ENCODE measurements around the gene PLXNA1.

PLXNA1 gene

DNA sequence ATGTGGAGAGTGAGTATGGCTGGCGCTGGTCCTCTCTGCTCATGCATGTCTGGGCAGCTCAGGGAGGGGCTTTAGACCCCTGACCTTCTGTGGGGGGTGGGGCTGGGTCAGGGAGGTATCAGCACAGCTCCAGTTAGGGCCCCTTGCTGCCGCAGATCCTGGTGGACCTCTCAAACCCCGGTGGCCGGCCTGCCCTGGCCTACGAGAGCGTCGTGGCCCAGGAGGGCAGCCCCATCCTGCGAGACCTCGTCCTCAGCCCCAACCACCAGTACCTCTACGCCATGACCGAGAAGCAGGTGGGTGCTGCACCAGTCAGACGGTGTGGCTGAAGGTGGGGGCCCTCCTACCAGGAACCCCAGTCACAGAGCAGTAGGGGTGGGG, 20.2 kb downstream of the PLXNA1 start:
- no peak for DNase-seq

DNA sequence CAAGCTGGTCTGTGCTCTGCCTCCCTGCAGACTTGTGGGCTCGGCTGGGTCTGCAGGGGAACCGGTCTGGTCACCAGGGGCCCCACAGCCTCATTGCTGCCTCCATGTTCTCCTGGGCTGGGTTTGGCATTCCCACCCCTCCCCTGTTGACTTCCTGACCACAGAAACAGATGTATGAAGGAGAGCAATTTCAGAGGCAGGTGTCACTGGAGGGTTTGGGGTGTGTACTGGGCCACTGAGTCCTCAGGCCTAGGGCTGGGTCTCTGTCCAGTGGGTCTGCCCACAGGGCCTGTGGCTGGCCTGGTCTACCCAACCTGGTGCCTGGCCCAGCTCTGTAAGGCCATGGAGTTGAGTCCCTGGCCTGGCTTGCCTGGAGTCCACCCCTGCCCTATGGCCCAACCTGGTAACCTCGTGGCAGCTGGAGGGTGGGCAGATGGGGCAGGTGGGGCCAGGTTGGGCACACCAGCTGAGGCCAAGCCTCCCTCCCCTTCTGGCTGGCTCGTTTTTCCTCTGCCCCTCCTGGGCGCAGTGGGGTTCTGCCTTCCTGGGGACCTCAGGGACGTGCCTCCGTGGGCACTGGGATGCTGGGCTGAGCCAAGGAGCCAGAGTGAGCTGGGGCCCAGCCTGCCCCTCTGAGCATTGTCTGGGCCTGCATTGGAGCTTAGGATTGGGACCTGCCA, 20.8 kb downstream of the PLXNA1 start:
- DNase-seq, result no peak

DNA sequence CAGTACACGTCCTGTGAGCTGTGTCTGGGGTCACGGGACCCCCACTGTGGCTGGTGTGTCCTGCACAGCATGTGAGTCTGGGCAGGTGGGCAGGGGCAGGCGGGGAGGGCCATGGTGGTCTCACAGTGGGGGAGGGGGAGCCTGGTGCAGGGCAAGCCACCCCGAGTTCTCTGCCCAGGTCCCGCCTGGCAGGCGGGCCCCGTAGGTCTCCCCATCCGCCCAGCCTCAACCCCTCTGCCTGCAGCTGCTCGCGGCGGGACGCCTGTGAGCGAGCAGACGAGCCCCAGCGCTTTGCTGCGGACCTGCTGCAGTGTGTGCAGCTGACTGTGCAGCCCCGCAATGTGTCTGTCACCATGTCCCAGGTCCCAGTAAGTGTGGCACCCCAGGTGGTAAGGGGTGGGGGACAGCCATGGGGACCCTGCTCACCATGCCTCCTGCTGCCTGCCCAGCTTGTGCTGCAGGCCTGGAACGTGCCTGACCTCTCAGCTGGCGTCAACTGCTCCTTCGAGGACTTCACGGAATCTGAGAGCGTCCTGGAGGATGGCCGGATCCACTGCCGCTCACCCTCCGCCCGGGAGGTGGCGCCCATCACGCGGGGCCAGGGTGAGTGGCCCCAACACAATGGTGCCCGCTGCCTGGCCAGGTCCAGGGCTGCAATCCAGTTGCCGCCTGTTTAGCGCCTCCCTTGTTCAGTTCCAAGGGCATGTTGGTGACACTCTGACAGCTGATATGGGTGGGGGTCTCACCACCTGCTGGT, 21.9 kb downstream of the PLXNA1 start:
- no peak for DNase-seq

DNA sequence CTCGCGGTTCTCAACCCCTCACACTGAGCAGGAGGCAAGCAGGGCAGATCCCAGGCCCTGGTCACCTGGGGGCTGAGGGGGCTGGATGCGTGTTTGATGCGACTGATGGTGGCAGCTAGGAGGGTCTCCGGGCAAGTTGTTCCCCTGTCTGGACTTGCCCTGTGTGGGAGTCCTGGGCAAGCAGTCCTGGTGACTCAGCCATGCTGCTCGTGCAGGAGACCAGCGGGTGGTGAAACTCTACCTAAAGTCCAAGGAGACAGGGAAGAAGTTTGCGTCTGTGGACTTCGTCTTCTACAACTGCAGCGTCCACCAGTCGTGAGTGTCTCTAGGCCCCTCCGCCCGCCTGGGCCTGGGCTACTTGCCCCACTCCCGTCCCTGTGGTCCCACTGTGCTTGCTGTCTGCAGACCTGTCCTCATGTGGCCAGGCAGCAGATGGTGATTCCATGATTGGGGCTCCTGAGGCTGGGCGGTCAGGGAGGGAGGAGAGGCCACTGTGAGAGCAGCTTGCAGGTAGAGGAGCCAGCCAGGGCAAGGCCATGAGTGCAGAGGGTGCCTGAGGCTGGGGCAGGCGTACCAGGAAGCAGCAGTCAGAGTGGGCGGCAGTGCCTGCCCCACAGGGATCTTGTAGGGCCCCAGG, 23.1 kb downstream of the PLXNA1 start:
- no peak for DNase-seq

DNA sequence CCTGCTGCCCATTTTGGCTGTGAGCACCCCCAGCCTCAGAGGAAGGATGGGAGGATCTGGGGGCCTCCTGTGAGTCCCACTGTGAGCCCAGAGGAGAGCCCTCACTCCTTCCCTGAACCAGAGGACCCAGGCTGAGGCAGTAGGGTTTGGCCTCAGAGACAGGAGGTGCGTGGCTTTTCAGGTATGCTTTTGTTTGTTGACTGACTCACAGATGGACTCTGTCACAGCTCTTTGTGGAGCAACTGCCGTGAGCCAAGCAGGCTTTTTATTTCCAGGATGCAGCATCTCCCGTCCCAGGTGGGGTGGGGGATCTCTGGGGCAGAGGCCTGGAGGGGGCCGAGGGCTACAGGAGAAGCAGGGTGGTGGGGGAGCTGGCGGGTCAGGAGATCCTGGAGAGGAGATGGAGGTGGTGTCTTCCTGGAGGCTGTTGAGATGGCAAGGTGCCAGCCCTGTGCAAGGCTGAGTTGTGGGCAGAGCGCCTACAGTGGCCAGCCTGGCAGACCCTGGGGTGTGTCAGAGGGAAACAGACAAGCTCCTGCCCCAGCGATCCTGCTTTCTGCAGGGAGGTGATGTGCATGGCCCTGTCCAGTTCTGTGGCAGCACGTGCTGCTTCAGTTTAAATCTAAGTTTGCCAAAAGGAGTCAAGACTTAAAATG, 24.0 kb downstream of the PLXNA1 start:
- DNase-seq, result no peak

DNA sequence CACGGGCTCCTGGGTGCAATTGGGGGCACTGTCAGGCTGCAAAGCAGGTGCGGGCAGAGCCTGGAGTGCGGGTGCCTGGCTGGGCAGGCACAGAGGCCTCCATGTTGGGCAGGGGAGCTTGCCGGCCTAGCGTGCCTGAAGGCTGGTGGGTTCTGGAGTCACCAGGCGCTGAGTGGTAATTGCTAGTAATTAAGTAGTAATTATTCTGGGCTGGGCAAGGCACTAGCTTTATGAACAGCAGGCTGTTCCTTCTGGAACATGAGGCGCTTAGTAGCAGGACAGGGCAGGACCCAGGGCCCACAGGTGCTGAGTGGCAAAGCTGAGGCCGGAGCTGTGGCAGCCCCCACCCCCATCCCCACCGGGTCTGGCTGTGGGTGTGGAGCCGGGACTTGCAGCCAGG, 25.3 kb downstream of the PLXNA1 start:
- no peak for DNase-seq

DNA sequence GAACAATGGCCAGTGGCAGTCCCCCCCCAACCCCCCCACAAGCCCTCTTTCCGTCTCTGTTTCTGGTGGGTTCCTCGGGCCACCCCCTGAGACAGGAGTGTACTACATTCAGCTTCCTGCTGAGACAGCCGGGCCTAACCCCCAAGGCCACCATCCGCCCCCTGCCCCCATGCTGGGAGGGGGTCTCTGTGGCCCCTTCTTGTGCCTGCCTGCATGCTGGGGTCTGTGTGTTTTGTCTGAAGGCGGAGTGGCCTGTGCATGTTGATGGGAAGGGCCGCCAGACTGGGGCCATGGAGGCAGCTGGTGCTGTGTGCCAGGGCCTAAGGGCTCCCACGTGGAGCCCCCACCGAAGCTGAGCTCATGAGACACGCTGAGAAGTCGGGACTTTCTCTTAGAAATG, 26.6 kb downstream of the PLXNA1 start:
- no peak for DNase-seq

DNA sequence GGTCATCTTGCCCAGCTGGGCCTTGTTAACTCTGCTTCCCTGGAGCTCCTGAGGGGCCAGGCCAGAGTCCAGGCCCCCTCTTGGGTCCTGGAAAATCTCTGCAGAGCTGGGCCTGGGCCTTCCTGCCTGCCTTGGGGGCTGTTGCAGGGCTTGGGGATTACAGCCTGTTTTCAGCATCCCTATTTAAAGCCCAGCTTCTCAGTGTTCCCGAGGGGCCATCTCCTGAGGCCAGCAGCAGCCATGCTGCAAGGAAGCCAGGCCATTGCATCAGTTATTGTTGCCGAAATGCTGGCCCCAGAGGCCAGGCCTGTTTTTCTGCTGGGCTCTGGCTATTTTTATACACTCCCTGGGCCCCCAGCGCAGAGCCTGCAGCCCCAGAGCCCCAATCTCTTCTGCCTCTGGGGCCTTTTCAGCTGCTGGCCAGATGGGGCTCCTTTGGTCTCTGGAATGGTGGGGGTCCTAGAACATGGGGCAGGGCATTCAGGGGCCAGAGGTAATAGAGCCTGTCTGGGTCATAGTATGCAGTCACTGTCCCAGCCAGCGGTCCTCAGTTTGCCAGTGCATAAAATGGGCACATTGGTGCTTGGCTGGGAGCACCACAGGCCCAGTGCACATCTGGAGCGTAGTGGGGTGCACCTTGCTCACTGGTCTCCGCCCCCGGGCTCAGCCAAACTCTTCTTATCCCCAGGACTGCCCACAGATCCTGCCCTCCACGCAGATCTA, 28.5 kb downstream of the PLXNA1 start:
- DNase-seq, result no peak

DNA sequence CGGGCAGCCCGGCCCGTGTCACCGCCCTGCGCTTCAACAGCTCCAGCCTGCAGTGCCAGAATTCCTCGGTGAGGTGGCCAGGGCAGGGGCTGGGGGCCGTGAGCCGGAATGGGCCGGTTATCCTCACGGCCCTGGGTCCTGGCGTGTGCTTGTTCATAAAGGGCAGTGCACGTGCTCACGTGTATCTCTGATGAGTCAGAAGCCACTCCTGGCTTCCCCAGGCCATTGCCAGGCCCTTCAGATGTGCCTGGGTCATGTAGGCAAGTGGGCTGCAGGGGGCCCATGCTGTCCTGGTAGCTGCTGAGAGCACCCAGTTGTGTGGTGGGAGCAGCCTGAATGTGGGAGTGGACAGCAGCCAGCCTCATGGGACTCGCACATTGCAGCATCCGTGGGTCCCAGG, 29.2 kb downstream of the PLXNA1 start:
- DNase-seq, result no peak

DNA sequence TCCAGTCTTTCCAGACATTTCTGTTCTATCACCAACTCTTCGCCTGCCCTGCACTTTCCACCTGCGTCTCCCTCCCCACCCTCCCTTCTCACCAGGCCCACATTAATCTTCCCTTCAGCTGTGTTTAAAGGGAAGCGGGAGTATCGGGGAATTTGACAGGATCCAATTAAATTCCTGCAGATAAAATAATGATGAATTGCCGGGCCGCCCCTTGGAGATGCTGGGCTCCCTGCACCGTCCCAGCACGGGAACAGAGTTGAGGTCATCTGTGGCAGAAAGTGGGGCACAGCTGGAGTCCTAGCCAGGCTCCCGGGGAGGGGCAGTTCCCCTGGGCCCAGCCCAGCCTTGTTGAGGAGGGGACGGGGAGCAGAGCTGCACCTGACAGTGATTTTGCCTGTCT, 30.3 kb downstream of the PLXNA1 start:
- no peak for DNase-seq

DNA sequence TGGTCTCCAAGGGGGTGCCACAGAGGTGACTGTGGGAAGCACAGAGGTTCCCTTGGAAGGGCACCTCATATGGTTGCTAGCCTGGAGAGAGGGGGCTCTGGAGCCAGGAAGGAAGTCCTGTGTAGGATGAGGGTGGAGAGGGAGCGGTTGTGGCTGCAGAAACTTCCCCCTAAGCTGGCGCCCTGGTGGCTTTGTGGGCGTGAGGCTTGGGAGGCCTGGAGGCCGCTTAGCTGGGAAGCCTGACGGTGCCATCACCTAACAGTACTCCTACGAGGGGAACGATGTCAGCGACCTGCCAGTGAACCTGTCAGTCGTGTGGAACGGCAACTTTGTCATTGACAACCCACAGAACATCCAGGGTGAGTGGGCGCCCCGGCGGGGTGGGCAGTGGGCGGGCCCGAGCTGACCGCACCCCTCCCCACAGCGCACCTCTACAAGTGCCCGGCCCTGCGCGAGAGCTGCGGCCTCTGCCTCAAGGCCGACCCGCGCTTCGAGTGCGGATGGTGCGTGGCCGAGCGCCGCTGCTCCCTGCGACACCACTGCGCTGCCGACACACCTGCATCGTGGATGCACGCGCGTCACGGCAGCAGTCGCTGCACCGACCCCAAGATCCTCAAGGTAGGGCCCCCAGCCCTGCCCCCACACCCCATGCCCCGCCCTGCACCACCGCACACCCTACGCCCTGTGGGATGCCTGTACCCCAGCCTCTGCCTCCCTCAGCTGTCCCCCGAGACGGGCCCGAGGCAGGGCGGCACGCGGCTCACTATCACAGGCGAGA, 31.0 kb downstream of the PLXNA1 start:
- no peak for DNase-seq

DNA sequence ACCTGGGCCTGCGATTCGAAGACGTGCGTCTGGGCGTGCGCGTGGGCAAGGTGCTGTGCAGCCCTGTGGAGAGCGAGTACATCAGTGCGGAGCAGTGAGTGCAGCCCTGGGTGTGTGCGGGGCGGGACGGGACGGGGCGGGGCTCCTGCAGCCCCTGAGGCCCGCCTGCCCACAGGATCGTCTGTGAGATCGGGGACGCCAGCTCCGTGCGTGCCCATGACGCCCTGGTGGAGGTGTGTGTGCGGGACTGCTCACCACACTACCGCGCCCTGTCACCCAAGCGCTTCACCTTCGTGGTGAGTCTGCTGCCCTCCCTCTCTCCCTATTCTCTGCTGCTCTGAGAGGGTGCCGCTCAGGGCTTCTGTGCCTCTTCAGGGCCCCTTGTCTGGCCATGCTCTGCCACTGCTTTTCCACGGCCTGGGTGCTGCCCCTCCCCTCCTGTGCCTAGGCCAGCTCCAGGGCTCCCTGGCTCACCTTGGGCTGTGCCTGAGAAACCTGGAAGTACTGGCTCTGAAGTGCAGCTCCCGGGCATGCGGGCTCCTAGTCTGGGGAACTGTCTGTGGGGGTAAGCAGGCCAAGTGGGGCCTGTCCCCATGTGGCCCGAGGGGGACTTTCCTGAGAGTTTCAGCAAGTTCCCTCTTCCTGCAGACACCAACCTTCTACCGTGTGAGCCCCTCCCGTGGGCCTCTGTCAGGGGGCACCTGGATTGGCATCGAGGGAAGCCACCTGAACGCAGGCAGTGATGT, 31.8 kb downstream of the PLXNA1 start:
- no peak for DNase-seq

DNA sequence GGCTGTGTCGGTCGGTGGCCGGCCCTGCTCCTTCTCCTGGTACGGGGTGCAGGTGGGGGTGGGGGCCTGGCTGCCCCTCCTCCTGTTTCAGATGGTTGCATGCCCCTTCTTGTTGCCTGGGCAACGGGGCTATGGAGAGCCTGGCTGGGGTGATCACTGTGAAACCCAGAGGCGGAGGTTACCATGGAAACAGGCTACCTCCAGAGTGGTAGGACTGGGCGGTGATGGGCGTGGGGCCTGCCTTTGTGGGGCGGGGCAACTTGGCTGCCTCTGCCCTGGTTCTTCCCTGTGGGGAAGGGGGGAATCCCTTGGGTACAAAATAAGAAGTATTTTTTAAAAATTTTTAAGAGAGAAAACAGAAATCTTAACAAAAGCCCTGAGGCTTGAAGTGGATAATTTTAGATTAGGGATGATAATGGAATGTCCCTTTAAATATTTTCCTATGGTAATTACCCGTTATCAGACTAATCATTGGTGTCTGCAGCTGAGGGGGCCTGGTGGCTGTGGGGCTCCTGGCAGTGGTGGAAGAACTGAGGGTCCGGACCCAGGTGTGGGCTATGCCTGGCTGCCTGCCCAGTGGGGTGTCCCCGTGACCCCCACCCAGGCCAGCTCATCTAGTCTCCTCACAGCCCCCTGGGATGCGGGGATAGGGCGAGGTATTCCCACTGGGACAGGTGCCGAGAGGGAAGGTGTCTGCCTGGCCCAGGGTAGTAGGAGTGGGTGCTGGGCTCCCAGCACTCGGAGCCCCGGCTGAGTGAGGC, 32.5 kb downstream of the PLXNA1 start:
- peak; percentile 18 for DNase-seq

DNA sequence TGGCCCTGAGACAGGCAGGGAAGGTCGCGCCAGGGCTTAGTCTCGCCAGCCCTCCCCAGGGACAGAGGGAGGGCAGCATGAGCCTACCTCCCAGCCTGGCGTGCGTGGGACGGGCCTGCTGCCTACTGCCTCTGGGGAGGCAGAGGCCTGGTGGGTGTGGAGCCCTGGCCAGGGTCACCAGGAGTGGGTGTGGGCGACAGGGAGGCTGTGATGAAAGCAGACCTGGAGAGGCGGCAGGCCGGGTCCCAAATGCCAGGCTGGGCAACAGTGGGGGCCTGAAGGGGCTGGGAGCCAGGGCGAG, 33.1 kb downstream of the PLXNA1 start:
- no peak for DNase-seq

DNA sequence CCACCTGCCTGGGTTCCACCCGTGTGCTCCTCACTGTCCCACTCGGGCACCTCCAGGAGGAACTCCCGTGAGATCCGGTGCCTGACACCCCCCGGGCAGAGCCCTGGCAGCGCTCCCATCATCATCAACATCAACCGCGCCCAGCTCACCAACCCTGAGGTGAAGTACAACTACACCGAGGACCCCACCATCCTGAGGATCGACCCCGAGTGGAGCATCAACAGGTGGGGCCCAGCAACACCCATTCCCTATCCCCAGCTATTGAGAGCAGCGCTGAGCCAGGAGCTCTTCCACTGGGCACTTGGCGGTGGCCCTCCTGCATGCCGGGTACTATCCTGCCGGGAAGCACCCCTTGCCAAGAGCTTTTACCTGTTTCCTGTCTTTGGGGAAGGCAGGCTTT, 33.5 kb downstream of the PLXNA1 start:
- no peak for DNase-seq

DNA sequence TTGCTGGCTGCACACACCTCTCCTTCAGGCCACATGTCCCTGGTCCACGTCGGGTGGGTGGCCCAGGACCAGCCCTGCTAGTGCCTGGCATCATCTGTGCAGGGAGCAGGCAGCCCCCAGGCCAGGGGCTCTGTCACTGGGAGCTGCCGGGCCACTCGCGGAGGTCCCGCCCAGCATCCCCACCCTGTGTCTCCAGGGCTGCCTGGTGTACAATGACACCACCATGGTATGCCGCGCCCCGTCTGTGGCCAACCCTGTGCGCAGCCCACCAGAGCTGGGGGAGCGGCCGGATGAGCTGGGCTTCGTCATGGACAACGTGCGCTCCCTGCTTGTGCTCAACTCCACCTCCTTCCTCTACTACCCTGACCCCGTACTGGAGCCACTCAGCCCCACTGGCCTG, 34.3 kb downstream of the PLXNA1 start:
- DNase-seq, result no peak

DNA sequence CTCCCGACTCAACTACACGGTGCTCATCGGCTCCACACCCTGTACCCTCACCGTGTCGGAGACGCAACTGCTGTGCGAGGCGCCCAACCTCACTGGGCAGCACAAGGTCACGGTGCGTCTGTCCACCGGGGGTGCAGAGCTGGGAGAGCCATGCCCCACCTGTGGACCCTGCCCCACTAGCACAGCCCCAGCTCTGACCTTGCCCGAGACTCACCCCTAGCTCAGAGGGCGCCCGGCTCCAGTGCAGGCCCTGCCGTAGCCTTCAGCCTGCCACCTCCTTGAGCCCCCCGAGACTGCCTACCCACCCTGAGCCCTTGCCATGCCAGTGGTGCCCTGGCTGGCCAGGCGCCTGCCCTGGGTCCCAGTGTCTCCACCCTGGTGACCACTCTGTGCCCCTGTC, 34.9 kb downstream of the PLXNA1 start:
- no peak for DNase-seq

DNA sequence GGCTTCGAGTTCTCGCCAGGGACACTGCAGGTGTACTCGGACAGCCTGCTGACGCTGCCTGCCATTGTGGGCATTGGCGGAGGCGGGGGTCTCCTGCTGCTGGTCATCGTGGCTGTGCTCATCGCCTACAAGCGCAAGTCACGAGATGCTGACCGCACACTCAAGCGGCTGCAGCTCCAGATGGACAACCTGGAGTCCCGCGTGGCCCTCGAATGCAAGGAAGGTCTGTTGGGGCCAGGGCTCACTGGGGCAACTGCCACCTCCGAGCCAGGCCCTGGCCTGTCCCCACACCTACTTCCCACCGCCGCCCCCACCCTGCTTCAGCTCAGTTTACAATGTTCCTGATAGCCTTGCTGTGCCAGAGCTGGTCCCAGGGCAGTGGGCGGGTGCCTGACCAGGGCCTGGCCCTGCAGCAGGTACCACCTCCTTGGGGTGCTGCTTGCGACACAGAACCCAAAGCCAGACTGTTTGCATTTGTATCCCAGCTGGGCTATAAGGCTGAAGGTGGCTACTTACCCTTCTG, 35.5 kb downstream of the PLXNA1 start:
- no peak for DNase-seq

DNA sequence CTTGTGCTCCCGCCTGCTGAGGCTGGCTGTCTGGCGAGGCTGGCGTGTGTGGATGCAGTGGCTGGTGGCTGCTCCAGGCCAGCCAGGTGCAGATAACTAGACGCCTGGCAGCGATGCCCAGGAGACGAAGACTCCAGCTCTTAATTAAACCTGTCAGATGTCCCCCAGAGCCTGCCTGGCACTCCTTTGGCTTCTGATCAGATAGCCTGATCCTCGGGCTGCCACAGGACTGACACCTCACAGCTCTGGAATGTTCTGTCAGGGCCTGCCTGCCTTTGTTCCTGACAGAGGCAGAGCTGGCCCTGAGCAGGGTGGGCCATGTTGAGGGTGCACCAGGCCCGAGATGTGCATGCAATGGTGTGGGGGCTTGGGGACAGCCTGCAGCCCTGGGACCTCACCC, 36.5 kb downstream of the PLXNA1 start:
- DNase-seq, result no peak

DNA sequence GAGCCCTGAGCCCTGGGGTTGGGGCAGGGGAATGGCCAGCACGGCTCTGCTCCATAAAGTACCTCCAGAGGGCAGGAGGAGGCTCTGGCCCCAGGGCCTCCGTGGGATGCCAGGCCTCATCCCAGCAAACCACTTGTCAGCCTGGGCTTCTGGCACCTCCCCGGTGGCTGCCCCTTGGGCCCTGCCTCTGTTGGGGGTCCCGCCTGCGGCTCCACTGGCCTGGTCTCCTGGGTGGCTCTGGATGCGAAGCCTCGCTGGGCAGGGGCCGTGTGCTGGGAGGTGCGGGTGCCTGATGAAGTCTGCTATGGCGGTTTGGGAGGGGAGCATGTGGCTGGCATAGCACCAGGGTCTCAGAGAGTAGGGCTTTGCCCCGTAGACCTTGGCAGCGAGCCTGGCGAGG, 37.6 kb downstream of the PLXNA1 start:
- DNase-seq, result no peak

DNA sequence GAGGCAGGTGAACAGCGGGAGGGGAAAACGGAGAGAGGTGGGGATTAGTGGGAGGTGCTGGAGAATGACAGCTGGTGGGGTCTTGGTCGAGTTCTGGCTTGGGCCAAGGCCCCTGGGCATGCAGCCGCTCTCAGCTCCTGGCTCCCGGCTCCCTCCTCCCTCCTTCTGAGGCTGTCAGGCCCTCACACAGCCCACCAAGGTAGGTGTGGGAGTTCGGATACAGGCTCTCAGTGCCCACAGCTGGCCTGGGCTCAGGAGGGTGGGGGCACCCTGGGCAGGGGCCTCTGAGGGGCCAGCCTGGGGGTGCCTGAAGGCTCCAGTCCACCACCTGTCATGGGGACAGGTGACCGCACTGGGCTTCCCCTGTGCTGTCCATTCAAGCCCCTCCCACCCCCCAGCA, 39.9 kb downstream of the PLXNA1 start:
- DNase-seq, result no peak
